Astrocyte (in vitro differentiated cells and primary cell): ENCODE results near the gene KRT6B. TPM values are rescaled to one million over a fixed set of nuclear protein-coding genes. Genes with fewer than 3 reads are reported as not detected.
A peak's percentile ranks its signal among the peaks of the same experiment; 100 is the strongest.
"Not testable (repeated sequence)": the region's sequence is repeated elsewhere in the genome, so short reads cannot be mapped to it uniquely, and the experiment has no call there.

Experiments
- DNase-seq: peaks from one replicate; pipeline ENCODE4 v3.0.0-alpha.2; 2010; ENCODE audit warnings: low read depth
- FAIRE-seq: peaks from 2 replicates; lab custom pipeline; 2011; peaks lifted over from hg19 to GRCh38; lab: Jason Lieb, UNC
- H2AFZ ChIP-seq: 2 replicates; pipeline ENCODE4 v1.6.0; 2012; ENCODE audit warnings: low read depth, low read length, inconsistent platforms
- H3K27ac ChIP-seq: 2 replicates; pipeline ENCODE4 v1.5.1; 2011; ENCODE audit warnings: low read depth, low read length, inconsistent platforms
- H3K27me3 ChIP-seq: 2 replicates; pipeline ENCODE4 v1.6.0; 2011; ENCODE audit warnings: low read length, inconsistent platforms; ENCODE audit not compliant: insufficient read depth
- H3K36me3 ChIP-seq: 2 replicates; pipeline ENCODE4 v1.5.1; 2011; ENCODE audit warnings: low read length, inconsistent platforms; ENCODE audit not compliant: insufficient read depth
- H3K4me1 ChIP-seq: 2 replicates; pipeline ENCODE4 v1.5.1; 2011; ENCODE audit warnings: low read length, inconsistent platforms; ENCODE audit not compliant: insufficient read depth
- H3K4me2 ChIP-seq: 2 replicates; pipeline ENCODE4 v1.6.0; 2012; ENCODE audit warnings: low read length, inconsistent platforms
- H3K4me3 ChIP-seq: 2 replicates; pipeline ENCODE4 v1.5.1; 2011; ENCODE audit warnings: low read depth, mild to moderate bottlenecking, low read length, inconsistent platforms; ENCODE audit not compliant: insufficient read depth
- H3K79me2 ChIP-seq: 2 replicates; pipeline ENCODE4 v1.6.0; 2012; ENCODE audit warnings: mild to moderate bottlenecking, low read length, inconsistent platforms; ENCODE audit not compliant: insufficient read depth
- H3K9ac ChIP-seq: 2 replicates; pipeline ENCODE4 v1.6.0; 2012; ENCODE audit warnings: mild to moderate bottlenecking, low read length, inconsistent platforms
- H3K9me3 ChIP-seq: 2 replicates; pipeline ENCODE4 v1.5.1; 2012; ENCODE audit warnings: low read depth, mild to moderate bottlenecking, low read length, inconsistent platforms; ENCODE audit not compliant: insufficient read depth
- H4K20me1 ChIP-seq: 2 replicates; pipeline ENCODE4 v1.6.0; 2012; ENCODE audit warnings: low read length, inconsistent platforms; ENCODE audit not compliant: insufficient read depth
- H3K27ac Mint-ChIP-seq: one replicate; pipeline ENCODE4 v1.8.0; 2021; ENCODE audit warnings: mild to moderate bottlenecking, mixed read lengths; ENCODE audit not compliant: unreplicated experiment
- H3K27me3 Mint-ChIP-seq: one replicate; pipeline ENCODE4 v1.8.0; 2021; ENCODE audit warnings: low read depth, mixed read lengths; ENCODE audit not compliant: unreplicated experiment
- H3K36me3 Mint-ChIP-seq: one replicate; pipeline ENCODE4 v1.8.0; 2021; ENCODE audit warnings: low read depth, mixed read lengths; ENCODE audit not compliant: unreplicated experiment
- H3K4me1 Mint-ChIP-seq: one replicate; pipeline ENCODE4 v1.8.0; 2021; ENCODE audit warnings: low read depth, mixed read lengths; ENCODE audit not compliant: unreplicated experiment
- H3K4me3 Mint-ChIP-seq: one replicate; pipeline ENCODE4 v1.8.0; 2021; ENCODE audit warnings: mild to moderate bottlenecking, moderate library complexity, mixed read lengths; ENCODE audit not compliant: unreplicated experiment
- H3K9me3 Mint-ChIP-seq: one replicate; pipeline ENCODE4 v1.8.0; 2021; ENCODE audit warnings: mild to moderate bottlenecking, mixed read lengths; ENCODE audit not compliant: unreplicated experiment
- CTCF ChIP-seq: IDR thresholded peaks from 2 replicates; pipeline ENCODE4 v1.5.1; 2011; ENCODE audit warnings: low read depth, mild to moderate bottlenecking, inconsistent platforms, low read length, moderate library complexity; ENCODE audit not compliant: insufficient read depth
- EZH2 ChIP-seq: IDR thresholded peaks from 2 replicates; pipeline ENCODE4 v1.6.1; 2012; ENCODE audit warnings: mild to moderate bottlenecking, low read length, inconsistent platforms; ENCODE audit not compliant: insufficient read depth
- total RNA-seq: library from RNA; stranded (reverse); gene quantifications from 2 replicates; pipeline ENCODE4 v1.2.1, GENCODE V29; 2021

Gene KRT6B
- total RNA-seq, 1 donor from 2014 or later = not detected

GRCh38 chr12:52448228-52448627 is 3.7 kb downstream of the KRT6B start:
- H3K27ac ChIP-seq = no peak overlapping the region
- FAIRE-seq (no peak), DNase-seq (no peak)
- no peaks in the 10 kb centered on the region for H3K9me3 ChIP-seq
- H3K9ac ChIP-seq = no peak overlapping the region
- H2AFZ ChIP-seq = no peak overlapping the region
- no peaks in the 10 kb centered on the region for H3K36me3 ChIP-seq
- no peak overlapping the region for H3K4me3 ChIP-seq
- H3K27ac Mint-ChIP-seq = no peak overlapping the region
- H3K4me3 Mint-ChIP-seq = no peak overlapping the region
- H3K4me2 ChIP-seq = no peak overlapping the region
- H3K4me1 ChIP-seq = peaks cover 6% of the 10 kb centered on the region
- H3K9me3 Mint-ChIP-seq = no peaks in the 10 kb centered on the region
- H3K4me1 Mint-ChIP-seq = peaks cover 10% of the 10 kb centered on the region
- H3K79me2 ChIP-seq = no peaks in the 10 kb centered on the region
- H4K20me1 ChIP-seq = no peaks in the 10 kb centered on the region
- no peak for TF ChIP-seq CTCF
- TF ChIP-seq EZH2 = no peak
- H3K27me3 ChIP-seq = peaks cover 3% of the 10 kb centered on the region
- no peaks in the 10 kb centered on the region for H3K36me3 Mint-ChIP-seq
- H3K27me3 Mint-ChIP-seq = peaks cover 24% of the 10 kb centered on the region

- not testable (repeated sequence) for H3K9me3 Mint-ChIP-seq, H3K9me3 ChIP-seq, H3K27me3 ChIP-seq, H3K36me3 ChIP-seq, H3K4me3 Mint-ChIP-seq, H3K4me3 ChIP-seq, DNase-seq, H4K20me1 ChIP-seq, H3K27ac Mint-ChIP-seq, H3K36me3 Mint-ChIP-seq, H3K9ac ChIP-seq, H3K79me2 ChIP-seq, H2AFZ ChIP-seq, H3K4me2 ChIP-seq, FAIRE-seq, H3K27ac ChIP-seq
- Mint-ChIP-seq H3K27me3 (peaks cover 24% of the 10 kb centered on the region), H3K4me1 (peaks cover 19% of the 10 kb centered on the region)
- H3K4me1 ChIP-seq = peaks cover 16% of the 10 kb centered on the region
These were observed 4.8 kb downstream of the KRT6B start for GRCh38 chr12:52447196-52447595.

- Histone ChIP-seq H3K27ac (no peak overlapping the region), H3K27me3 (peaks cover 3% of the 10 kb centered on the region), H4K20me1 (no peaks in the 10 kb centered on the region), H3K79me2 (no peaks in the 10 kb centered on the region), H3K4me2 (no peak overlapping the region), H2AFZ (no peak overlapping the region), H3K9ac (no peak overlapping the region), H3K9me3 (no peaks in the 10 kb centered on the region), H3K4me1 (peaks cover 23% of the 10 kb centered on the region), H3K36me3 (no peaks in the 10 kb centered on the region), H3K4me3 (no peak overlapping the region)
- no peaks in the 10 kb centered on the region for H3K9me3 Mint-ChIP-seq
- peaks cover 25% of the 10 kb centered on the region for H3K4me1 Mint-ChIP-seq
- peak; percentile 18 for DNase-seq
- no peaks in the 10 kb centered on the region for H3K36me3 Mint-ChIP-seq
- no peak for FAIRE-seq
- H3K4me3 Mint-ChIP-seq = no peak overlapping the region
- TF ChIP-seq EZH2 (no peak), CTCF (no peak)
- peaks cover 24% of the 10 kb centered on the region for H3K27me3 Mint-ChIP-seq
- H3K27ac Mint-ChIP-seq = no peak overlapping the region
These were observed 5.4 kb downstream of the KRT6B start for GRCh38 chr12:52446367-52447045.
